Hindlimb muscle (tissue), 1 donor: ENCODE measurements around the gene SCAPER. TPM values are rescaled to one million over a fixed set of nuclear protein-coding genes. Genes with fewer than 3 reads are reported as not detected.
A peak's percentile ranks its signal among the peaks of the same experiment; 100 is the strongest.
"Not testable (repeated sequence)": the region's sequence is repeated elsewhere in the genome, so short reads cannot be mapped to it uniquely, and the experiment has no call there.

Source experiments
- DNase-seq: peaks from one replicate; pipeline ENCODE4 v3.0.0-alpha.2; 2013
- polyA plus RNA-seq: library from polyadenylated mRNA; unstranded; fragments of 120-200 nt; gene quantifications from one replicate; pipeline ENCODE4 v1.2.1, GENCODE V29; 2013; ENCODE audit not compliant: insufficient read length

The SCAPER gene
- polyA plus RNA-seq, 1 donor: 85.4 TPM

DNA sequence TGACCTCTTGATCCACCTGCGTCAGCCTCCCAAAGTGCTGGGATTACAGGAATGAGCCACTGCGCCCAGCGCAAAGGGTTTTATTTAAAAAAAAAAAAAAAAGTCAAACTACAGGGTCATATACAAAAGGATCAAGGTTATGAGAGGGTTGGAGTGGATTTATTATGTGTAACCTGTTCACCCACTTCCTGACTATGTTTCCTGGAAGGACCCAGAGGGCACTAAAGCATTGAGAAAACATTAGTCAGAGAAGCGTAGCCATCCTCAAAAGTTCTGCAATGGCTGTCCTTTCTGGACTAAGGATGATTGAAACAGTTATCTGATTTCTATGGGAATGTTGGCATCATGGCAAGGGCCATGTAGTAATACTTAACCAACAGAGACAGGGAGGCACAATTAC is 7.3 kb upstream of the SCAPER start:
- no peak for DNase-seq

DNA sequence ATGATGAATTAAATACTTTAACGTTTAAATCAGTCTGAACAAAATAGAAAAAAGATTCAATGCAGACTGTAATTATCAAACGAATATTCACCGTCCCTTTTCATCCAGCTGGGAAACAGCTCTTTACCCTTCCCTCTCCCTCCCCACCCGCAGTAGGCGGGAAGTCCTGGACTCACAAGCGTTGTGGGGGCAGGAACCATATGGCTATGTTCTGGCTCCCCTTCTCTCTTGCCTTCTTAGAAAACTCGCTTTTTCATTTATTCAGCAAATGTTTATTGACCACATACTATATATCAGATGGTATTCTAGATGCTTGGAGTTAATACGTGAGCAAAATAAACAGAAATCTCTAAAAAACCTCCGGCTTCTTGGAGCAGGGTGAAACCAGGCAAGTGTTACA is 715 bp upstream of the SCAPER start:
- DNase-seq: no peak

DNA sequence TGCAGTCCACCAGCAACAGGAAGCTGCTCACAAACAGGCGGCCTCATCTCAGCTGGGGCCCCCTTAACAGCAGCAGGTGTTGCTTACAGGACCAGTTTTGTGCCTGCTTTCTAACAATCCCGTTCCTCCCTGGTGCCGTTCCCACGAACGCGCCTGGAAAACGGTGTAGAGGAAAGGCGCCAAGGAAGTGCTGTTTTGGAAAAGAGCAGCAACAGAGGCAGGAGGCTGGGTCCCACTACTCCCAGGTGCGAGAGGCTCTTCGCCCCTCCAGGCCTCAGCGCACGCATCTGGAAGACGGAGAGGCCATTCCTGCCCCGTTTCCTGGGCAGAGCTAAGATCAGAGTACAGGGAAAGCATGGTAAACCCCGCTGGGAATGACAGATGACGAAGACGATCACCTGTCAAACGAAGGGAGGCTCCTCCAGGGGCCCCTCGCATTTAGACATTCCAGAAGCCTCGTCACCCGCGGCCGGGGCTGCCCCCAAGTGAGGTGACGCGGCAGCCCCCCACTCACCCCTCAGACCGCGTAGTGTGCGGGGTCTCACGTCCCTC is 603 bp downstream of the SCAPER start:
- peak; percentile 38 for DNase-seq

DNA sequence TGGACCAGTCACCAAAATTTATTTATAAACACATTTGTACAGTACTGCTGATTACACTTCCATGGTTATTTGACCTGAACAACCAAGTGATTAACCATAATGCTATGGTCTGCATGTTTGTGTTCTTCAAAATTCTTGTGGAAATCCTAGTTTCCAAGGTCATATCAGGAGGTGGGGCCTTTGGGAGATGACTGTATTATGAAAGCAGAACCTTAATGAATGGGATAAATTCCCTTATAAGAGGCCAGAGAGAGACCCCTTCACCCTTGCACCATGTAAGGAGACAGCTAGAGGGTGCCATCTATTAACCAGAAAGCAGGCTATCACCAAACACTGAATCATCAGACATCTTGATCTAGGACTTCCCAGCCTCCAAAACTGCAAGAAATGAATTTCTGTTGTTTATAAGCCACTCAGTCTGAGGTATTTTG is 1.9 kb downstream of the SCAPER start:
- DNase-seq: no peak

GRCh38 chr15:76901965-76902364 is 3.2 kb downstream of the SCAPER start:
- no peak for DNase-seq

- DNase-seq: not testable (repeated sequence)
These were observed 5.2 kb downstream of the SCAPER start for GRCh38 chr15:76899931-76900310.

DNA sequence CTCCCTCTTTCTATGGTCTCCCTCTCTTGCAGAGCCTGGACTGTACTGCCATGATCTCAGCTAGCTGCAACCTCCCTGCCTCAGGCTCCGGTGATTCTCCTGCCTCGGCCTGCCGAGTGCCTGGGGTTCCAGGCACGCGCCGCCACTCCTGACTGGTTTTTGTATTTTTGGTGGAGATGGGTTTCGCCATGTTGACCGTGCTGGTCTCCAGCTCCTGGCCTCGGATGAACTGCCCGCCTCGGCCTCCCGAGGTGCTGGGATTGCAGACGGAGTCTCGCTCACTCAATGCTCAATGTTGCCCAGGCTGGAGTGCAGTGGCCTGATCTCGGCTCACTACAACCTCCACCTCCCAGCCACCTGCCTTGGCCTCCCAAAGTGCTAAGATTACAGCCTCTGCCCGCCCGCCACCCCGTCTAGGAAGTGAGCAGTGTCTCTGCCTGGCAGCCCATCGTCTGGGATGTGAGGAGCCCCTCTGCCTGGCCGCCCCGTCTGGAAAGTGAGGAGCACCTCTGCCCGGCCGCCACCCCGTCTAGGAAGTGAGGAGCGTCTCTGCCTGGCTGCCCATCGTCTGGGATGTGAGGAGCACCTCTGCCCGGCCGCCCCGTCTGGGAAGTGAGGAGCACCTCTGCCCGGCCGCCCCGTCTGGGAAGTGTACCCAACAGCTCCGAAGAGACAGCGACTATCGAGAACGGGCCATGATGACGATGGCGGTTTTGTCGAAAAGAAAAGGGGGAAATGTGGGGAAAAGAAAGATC is 5.8 kb downstream of the SCAPER start:
- not testable (repeated sequence) for DNase-seq

DNA sequence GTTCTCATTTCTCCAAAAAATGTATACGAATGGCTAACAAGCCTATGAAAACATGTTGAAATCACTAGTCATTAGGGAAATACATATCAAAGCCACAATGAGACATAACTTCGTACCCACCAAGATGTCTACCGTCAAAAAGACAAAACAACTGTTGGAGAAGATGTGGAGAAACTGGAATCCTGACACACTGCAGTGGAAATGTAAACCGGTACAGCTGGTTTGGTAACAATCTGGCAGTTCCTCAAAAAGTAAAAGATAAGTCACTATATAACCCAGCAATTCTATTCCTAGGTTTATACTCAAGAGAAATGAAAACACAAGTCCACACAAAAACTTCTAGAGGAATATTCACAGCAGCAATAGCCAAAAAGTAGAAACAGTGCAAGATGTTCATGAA is 7.0 kb downstream of the SCAPER start:
- no peak for DNase-seq

DNA sequence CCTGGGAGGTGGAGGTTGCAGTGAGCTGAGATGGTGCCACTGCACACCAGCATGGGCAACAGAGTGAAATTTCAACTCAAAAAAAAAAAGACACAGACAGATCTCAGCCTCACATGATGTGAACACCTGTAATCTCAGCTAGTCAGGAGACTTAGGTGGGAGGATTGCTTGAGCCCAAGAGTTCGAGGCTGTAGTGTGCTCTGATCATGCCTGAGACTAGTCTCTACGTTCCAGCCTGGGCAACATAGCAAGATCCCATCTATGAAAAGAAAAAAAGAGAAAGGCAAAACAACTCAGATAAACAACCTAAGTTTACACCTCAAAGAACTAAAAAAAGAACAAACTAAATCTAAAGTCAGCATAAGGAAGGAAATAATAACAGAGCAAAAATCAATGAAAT is 11.0 kb downstream of the SCAPER start:
- no peak for DNase-seq

DNA sequence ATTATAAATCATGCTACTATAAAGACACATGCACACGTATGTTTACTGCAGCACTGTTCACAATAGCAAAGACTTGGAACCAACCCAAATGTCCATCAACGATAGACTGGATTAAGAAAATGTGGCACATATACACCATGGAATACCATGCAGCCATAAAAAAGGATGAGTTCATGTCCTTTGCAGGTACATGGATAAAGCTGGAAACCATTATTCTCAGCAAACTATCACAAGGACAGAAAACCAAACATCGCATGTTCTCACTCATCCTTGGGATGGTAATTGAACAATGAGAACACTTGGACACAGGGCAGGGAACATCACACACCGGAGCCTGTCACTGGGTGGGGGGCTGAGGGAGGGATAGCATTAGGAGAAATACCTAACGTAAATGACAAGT is 12.3 kb downstream of the SCAPER start:
- not testable (repeated sequence) for DNase-seq

DNA sequence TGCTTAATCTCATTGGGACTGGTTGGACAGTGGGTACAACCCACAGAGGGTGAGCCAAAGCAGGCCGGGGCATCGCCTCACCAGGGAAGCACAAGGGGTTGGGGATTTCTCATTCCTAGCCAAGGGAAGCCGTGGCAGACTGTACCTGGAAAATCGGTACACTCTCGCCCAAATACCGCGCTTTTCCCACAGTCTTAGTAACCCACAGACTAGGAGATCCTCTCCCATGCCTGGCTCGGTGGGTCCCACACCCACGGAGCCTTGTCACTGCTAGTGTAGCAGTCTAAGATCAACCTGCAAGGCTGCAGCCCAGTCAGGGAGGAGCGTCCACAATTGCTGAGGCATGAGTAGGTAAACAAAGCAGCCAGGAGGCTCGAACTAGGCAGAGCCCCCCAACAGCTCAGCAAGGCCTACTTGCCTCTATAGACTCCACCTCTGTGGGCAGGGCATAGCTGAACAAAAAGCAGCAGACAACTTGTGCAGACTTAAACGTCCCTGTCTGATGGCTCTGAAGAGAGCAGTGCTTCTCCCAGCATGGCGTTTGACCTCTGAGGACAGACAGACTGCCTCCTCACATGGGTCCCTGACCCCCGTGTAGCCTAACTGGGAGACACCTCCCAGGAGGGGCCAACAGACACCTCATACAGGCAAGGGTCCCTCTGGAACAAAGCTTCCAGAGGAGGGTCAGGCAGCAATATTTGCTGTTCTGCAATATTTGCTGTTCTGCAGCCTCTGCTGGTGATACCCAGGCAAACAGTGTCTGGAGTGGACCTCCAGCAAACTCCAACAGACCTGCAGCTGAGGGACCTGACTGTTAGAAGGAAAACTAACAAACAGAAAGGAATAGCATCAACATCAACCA is 17.6 kb downstream of the SCAPER start:
- DNase-seq: not testable (repeated sequence)

DNA sequence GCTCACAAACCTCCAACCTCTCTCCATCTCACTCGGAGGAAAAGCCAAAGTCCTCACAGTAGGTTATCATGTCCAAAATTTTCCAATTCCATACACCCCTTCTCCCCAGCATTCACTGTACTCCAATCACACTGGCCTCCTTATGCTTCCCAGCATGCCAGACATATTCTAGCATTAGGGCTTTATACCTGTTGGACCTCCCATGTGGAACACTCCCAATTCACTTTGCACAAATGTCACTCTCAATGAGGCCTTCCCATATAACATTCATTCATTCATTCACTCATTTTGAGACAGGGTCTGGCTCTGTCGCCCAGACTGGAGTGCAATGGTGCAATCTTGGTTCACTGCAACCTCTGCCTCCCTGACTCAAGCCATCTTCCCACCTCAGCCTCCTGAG is 19.9 kb downstream of the SCAPER start:
- DNase-seq: no peak

GRCh38 chr15:76875911-76876310 is 29.2 kb downstream of the SCAPER start:
- no peak for DNase-seq

DNA sequence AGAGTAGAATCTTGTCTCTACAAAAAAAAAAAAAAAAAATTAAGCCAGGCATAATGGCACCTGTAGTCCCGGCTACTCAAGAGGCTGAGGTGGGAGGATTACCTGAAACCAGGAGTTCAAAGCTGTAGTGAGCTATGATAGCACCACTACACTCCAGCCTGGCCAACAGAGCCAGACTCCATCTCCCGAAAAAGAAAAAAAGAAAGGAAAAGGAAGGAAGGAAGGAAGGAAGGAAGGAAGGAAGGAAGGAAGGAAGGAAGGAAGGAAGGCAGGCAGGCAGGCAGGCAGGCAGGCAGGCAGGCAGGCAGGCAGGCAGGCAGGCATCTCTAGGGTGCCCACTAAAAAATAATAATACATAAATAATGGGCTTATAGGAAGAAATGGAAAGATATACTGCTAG is 32.1 kb downstream of the SCAPER start:
- not testable (repeated sequence) for DNase-seq

DNA sequence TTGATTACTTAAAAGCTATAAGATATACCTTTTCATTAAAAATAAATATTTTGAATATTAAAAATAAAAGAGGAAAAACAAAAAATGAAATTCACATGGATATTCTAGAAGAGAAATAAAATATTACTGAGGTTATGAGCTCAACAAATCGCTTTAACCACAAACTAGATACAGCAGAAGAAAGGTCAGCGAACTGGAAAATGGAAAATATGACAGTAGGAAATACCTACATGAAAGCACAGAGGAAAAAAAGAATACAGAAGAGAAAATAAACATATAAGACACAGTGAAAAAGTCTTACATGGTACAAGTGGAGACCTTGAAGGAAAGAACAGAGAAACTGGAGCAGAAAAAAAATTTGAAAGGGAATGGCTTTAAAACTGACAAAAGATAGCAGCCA is 33.2 kb downstream of the SCAPER start:
- DNase-seq: no peak

GRCh38 chr15:76868740-76869139 is 36.4 kb downstream of the SCAPER start:
- no peak for DNase-seq

- peak; percentile 29 for DNase-seq
These were observed 38.3 kb downstream of the SCAPER start for GRCh38 chr15:76866716-76867321.

- DNase-seq: no peak
These were observed 39.1 kb downstream of the SCAPER start for GRCh38 chr15:76866008-76866407.

- DNase-seq: no peak
These were observed 39.6 kb downstream of the SCAPER start for GRCh38 chr15:76865548-76865991.

DNA sequence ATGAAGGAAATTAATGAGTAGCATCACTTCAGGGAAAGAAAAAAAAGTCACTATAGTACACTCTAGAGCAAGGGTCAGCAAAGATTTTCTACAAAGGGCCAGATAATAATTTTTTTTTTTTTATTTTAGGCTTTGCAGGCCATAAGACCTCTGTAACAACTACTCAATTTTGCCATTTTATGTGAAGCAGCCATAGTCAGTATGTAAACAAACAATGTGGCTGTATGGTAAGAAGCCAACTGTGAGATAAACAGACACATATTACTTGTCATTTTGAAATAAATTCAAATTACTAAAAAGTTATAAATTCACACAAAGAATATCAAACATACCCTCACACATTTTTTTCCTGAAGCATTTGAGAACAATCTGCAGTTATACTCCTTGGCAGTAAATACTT is 40.6 kb downstream of the SCAPER start:
- no peak for DNase-seq

- no peak for DNase-seq
These were observed 41.4 kb downstream of the SCAPER start for GRCh38 chr15:76863693-76864092.

DNA sequence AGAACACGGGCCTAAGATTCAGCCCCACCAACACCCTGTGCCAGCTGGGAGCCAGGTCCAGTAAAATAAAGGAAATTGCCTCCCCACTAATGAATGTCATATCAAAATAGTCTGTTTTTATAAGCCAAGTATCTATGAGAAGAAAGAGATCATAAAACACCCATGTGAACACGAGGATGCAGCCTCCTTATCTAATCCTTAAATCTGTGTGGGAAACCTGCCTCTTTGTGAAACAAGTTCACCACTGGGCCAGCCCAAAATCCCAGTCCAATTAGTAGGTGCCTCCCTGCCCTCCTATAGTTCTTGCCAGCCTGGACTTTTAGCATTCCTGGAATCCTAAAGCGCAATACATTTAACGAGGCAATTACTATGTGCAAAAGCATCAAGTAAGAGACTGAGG is 42.0 kb downstream of the SCAPER start:
- DNase-seq: no peak

GRCh38 chr15:76861815-76862397 is 43.2 kb downstream of the SCAPER start:
- DNase-seq: no peak
